Cardiac muscle cell (in vitro differentiated cells and primary cell): ENCODE measurements around the gene ASZ1. TPM values are rescaled to one million over a fixed set of nuclear protein-coding genes. Genes with fewer than 3 reads are reported as not detected.

ENCODE experiments used
- DNase-seq, 2 donors: peaks; one replicate each; pipeline versions ENCODE4 v3.0.0 to v3.0.0-alpha.2; 2010 to 2017; ENCODE audit warnings: low read depth in 1 of 2, low spot score in 1 of 2
- H3K27ac ChIP-seq: fragments of 200-600 bp; sonication (generic); 2 replicates; pipeline ENCODE4 v1.5.1; 2016
- H3K27me3 ChIP-seq: fragments of 200-600 bp; sonication (generic); 2 replicates; pipeline ENCODE4 v1.6.0; 2016; ENCODE audit warnings: control low read depth
- H3K36me3 ChIP-seq: fragments of 200-600 bp; sonication (generic); 2 replicates; pipeline ENCODE4 v1.5.1; 2016; ENCODE audit warnings: control low read depth
- H3K4me1 ChIP-seq: fragments of 200-600 bp; sonication (generic); 2 replicates; pipeline ENCODE4 v1.8.1; 2017; ENCODE audit warnings: low read depth, mild to moderate bottlenecking, mixed run types
- H3K4me3 ChIP-seq: fragments of 200-600 bp; sonication (generic); 2 replicates; pipeline ENCODE4 v1.5.1; 2016; ENCODE audit warnings: mild to moderate bottlenecking
- H3K9me3 ChIP-seq: fragments of 200-600 bp; sonication (generic); 2 replicates; pipeline ENCODE4 v1.5.1; 2017; ENCODE audit warnings: low read depth, mild to moderate bottlenecking, control low read depth
- CTCF ChIP-seq: IDR thresholded peaks from 2 replicates; pipeline ENCODE4 v1.5.1; 2012; ENCODE audit warnings: low read depth, mild to moderate bottlenecking, low read length
- polyA plus RNA-seq: library from polyadenylated mRNA; unstranded; fragments of >200 nt; fragmentation: Nextera tagmentation; extraction: Ambion mirVana; gene quantifications from 2 replicates; pipeline ENCODE4 v1.2.1, GENCODE V29; 2016
- total RNA-seq: library from RNA; depleted of rRNA; stranded (reverse); fragments of >200 nt; gene quantifications from 2 replicates; pipeline ENCODE4 v1.2.3, GENCODE V29; 2016

ASZ1 gene
- total and polyA plus RNA-seq, 2 experiments from 2014 or later, result 0.70 TPM; not detected in 1

- Histone ChIP-seq H3K36me3 (no peaks in the 10 kb centered on the region), H3K27me3 (no peaks in the 10 kb centered on the region), H3K27ac (no peak overlapping the region), H3K4me1 (peaks cover 8% of the 10 kb centered on the region), H3K4me3 (no peak overlapping the region), H3K9me3 (no peaks in the 10 kb centered on the region)
- DNase-seq, result no peak
- no peak for TF ChIP-seq CTCF
Observed at GRCh38 chr7:117411539-117411938, 15.8 kb downstream of the ASZ1 start.

- no peak for TF ChIP-seq CTCF
- H3K27ac ChIP-seq, result no peak overlapping the region
- no peaks in the 10 kb centered on the region for H3K9me3 ChIP-seq
- H3K36me3 ChIP-seq, result no peaks in the 10 kb centered on the region
- DNase-seq, result no peak
- no peak overlapping the region for H3K4me3 ChIP-seq
- no peaks in the 10 kb centered on the region for H3K27me3 ChIP-seq
- peaks cover 14% of the 10 kb centered on the region for H3K4me1 ChIP-seq
Observed at GRCh38 chr7:117408831-117409230, 18.5 kb downstream of the ASZ1 start.

- no peak for TF ChIP-seq CTCF
- peaks cover 7% of the 10 kb centered on the region for H3K4me1 ChIP-seq
- no peak for DNase-seq
- no peak overlapping the region for H3K27ac ChIP-seq
- no peaks in the 10 kb centered on the region for H3K36me3 ChIP-seq
- no peak overlapping the region for H3K4me3 ChIP-seq
- no peaks in the 10 kb centered on the region for H3K9me3 ChIP-seq
- H3K27me3 ChIP-seq, result no peaks in the 10 kb centered on the region
Observed at GRCh38 chr7:117405519-117405918, 21.8 kb downstream of the ASZ1 start.

GRCh38 chr7:117403737-117404136, 23.6 kb downstream of the ASZ1 start:
- no peak for TF ChIP-seq CTCF
- Histone ChIP-seq H3K27me3 (no peaks in the 10 kb centered on the region), H3K27ac (no peak overlapping the region), H3K36me3 (no peaks in the 10 kb centered on the region), H3K4me3 (no peak overlapping the region), H3K9me3 (no peaks in the 10 kb centered on the region), H3K4me1 (peaks cover 7% of the 10 kb centered on the region)
- DNase-seq, result no peak

GRCh38 chr7:117402109-117402508, 25.2 kb downstream of the ASZ1 start:
- no peak for TF ChIP-seq CTCF
- DNase-seq, result no peak

GRCh38 chr7:117401293-117402002, 25.8 kb downstream of the ASZ1 start:
- Histone ChIP-seq H3K27ac (no peak overlapping the region), H3K4me1 (peaks cover 7% of the 10 kb centered on the region), H3K4me3 (no peak overlapping the region), H3K36me3 (no peaks in the 10 kb centered on the region), H3K27me3 (no peaks in the 10 kb centered on the region), H3K9me3 (no peaks in the 10 kb centered on the region)
- peak; percentile 36 for TF ChIP-seq CTCF
- peak in 1 of 2 donors; percentile 9 for DNase-seq

More at GRCh38 chr7:117402109-117402508, 25.2 kb downstream of the ASZ1 start:
- H3K4me1 ChIP-seq, result peaks cover 7% of the 10 kb centered on the region
- H3K27ac ChIP-seq, result no peak overlapping the region
- no peaks in the 10 kb centered on the region for H3K9me3 ChIP-seq
- no peak overlapping the region for H3K4me3 ChIP-seq
- H3K36me3 ChIP-seq, result no peaks in the 10 kb centered on the region
- H3K27me3 ChIP-seq, result no peaks in the 10 kb centered on the region
